ENCODE data around the gene SPESP1. TPM values are rescaled to one million over a fixed set of nuclear protein-coding genes. Genes with fewer than 3 reads are reported as not detected.

Gene SPESP1
- total RNA-seq, 4 donors from 2014 or later: 1.3 to 3.6 (median 1.6) TPM

DNA sequence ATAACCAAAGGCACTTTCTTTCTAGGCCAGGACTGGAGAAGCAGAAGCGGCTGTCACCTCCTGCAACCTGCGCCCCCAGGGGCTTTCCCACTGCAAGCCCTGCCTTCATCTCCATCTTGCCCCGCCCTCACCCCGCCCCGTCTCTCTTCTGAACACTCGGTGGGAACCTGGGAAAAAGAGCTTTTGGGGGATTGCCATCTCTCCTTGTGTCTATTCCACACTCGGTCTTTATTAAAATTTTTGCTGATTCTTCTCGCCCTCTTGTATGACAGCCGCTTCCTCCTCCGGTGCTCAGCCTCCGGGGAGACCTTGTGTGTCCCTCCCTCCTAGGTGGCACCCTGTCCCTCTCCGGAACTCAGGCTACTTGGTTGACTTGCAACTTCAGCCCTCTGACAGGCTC lies 41.9 kb upstream of the SPESP1 start:
- in situ Hi-C loops (cut with MboI; ENCODE audit: low sequenced_read_pairs in 4 of 4): no loop called here
- intact Hi-C loops (cut with DNase I; ENCODE audit: low total_unique reads): no loop called here
- no peaks in the 10 kb centered on the region for H3K36me3 ChIP-seq
- no peaks in the 10 kb centered on the region for H3K27me3 ChIP-seq
- H3K27ac ChIP-seq: no peak overlapping the region
- H3K4me1 ChIP-seq: no peaks in the 10 kb centered on the region
- H3K4me3 ChIP-seq: no peak overlapping the region
- ATAC-seq (no peak), DNase-seq (no peak)
- H3K9me3 ChIP-seq: no peaks in the 10 kb centered on the region
- TF ChIP-seq, protein P1, sequence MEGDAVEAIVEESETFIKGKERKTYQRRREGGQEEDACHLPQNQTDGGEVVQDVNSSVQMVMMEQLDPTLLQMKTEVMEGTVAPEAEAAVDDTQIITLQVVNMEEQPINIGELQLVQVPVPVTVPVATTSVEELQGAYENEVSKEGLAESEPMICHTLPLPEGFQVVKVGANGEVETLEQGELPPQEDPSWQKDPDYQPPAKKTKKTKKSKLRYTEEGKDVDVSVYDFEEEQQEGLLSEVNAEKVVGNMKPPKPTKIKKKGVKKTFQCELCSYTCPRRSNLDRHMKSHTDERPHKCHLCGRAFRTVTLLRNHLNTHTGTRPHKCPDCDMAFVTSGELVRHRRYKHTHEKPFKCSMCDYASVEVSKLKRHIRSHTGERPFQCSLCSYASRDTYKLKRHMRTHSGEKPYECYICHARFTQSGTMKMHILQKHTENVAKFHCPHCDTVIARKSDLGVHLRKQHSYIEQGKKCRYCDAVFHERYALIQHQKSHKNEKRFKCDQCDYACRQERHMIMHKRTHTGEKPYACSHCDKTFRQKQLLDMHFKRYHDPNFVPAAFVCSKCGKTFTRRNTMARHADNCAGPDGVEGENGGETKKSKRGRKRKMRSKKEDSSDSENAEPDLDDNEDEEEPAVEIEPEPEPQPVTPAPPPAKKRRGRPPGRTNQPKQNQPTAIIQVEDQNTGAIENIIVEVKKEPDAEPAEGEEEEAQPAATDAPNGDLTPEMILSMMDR (IDR thresholded peaks at IDR 0.05 in 4 of 5, conservative IDR thresholded peaks at IDR 0.05 in 1 of 5): no peak
- no peak for TF ChIP-seq POLR2A (IDR thresholded peaks at IDR 0.05)

DNA sequence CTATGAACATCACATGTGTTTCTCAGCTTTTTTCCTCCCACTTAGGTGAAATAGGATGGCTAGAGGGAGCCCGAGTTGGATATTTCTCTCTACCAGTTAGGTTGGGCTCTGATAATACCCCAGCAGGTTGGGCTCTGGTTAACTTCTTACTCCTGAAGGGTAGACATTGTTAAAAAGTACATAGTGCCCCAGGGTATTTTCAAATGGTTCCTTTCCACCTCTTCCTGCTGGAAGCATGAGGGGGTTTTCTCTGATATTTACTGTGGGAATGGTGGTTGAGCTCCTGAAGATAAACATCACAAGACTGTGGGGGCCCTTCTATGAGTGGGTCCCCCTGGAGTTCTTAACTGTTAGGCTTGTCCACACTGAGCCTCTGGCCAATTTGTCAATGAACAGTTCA lies 36.1 kb upstream of the SPESP1 start:
- in situ Hi-C loops (cut with MboI; ENCODE audit: low sequenced_read_pairs in 4 of 4): no loop called here
- no peak overlapping the region for H3K4me3 ChIP-seq
- intact Hi-C loops (cut with DNase I; ENCODE audit: low total_unique reads): no loop called here
- no peaks in the 10 kb centered on the region for H3K36me3 ChIP-seq
- TF ChIP-seq, protein P1 (IDR thresholded peaks at IDR 0.05 in 4 of 5, conservative IDR thresholded peaks at IDR 0.05 in 1 of 5): no peak
- no peak for TF ChIP-seq POLR2A (IDR thresholded peaks at IDR 0.05)
- peaks cover 0 to 6% (median 0%) of the 10 kb centered on the region in 3 donors for H3K27me3 ChIP-seq
- no peak overlapping the region for H3K27ac ChIP-seq
- H3K9me3 ChIP-seq: no peaks in the 10 kb centered on the region
- no peaks in the 10 kb centered on the region for H3K4me1 ChIP-seq
- DNase-seq (no peak), ATAC-seq (no peak)

DNA sequence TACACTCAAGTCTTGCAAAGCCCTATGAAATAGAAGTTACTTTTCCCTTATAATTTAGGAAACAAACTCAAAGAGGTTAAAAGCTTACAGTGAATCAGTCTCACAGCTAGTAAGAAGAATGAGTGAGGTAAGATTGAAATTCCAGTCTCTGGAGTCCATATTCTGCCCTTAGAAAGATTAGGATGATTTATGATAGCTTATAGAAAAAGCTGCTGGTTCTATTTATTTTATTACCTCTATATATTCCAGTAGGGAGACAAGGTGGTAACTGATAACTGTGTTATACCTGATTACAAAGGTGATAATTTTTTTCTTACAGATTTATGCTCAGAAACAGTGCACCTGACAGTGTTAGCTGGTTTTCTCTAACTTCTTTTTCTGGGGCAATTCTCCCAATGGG lies 34.1 kb upstream of the SPESP1 start:
- ATAC-seq: no peak
- in situ Hi-C loops (cut with MboI; ENCODE audit: low sequenced_read_pairs in 4 of 4): no loop called here

DNA sequence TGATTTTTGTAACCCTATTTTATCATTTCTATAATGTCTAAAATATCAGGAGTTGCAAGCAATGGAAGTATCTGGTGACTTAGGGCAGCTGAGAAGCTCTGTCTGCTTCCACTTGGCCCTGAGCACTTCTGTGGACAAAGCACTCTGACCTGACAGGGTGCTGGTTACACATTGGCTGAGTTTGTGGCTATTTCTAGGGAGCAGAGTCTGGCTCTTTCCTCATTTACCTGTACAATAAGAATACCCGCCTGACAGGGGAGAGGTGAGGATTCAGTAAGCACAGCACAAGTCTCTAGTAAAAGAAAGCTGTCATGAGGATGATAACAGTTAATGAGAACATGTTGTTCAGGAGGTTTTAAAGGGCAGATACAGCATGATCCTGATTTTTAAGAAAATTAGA lies 33.3 kb upstream of the SPESP1 start:
- Histone ChIP-seq H3K4me3 (no peak overlapping the region), H3K4me1 (no peaks in the 10 kb centered on the region), H3K9me3 (no peaks in the 10 kb centered on the region), H3K27me3 (peaks cover 0 to 6% (median 3%) of the 10 kb centered on the region in 3 donors), H3K27ac (no peak overlapping the region), H3K36me3 (no peaks in the 10 kb centered on the region)
- in situ Hi-C loops (cut with MboI; ENCODE audit: low sequenced_read_pairs in 4 of 4): no loop called here
- intact Hi-C loops (cut with DNase I; ENCODE audit: low total_unique reads): no loop called here
- ATAC-seq (no peak), DNase-seq (no peak)
- TF ChIP-seq, protein P1 (IDR thresholded peaks at IDR 0.05 in 4 of 5, conservative IDR thresholded peaks at IDR 0.05 in 1 of 5): no peak
- no peak for TF ChIP-seq POLR2A (IDR thresholded peaks at IDR 0.05)

More for the DNA sequence above, 34.1 kb upstream of the SPESP1 start:
- TF ChIP-seq, protein P1 (IDR thresholded peaks at IDR 0.05 in 4 of 5, conservative IDR thresholded peaks at IDR 0.05 in 1 of 5): no peak
- TF ChIP-seq POLR2A (IDR thresholded peaks at IDR 0.05): no peak
- Histone ChIP-seq H3K27ac (no peak overlapping the region), H3K4me1 (no peaks in the 10 kb centered on the region), H3K27me3 (peaks cover 0 to 6% (median 0%) of the 10 kb centered on the region in 3 donors), H3K4me3 (no peak overlapping the region), H3K36me3 (no peaks in the 10 kb centered on the region), H3K9me3 (no peaks in the 10 kb centered on the region)
- DNase-seq: no peak
- intact Hi-C loops (cut with DNase I; ENCODE audit: low total_unique reads): no loop called here

DNA sequence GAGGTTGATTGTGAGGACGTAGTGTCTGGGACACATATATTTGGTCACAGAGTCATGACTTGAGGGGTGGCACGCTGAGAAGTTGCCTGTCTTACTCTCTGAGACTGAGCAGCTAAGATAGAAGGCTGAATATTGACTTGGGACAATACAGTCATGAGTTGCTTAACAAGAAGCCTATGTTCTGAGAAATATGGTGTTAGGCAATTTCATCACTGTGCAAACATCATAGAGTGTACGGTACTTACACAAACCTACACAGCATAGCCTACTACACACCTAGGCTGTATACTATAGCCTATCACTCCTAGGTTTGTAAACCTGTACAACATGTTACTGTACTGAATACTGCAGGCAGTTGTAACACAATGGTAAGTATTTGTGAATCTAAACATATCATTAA lies 30.3 kb upstream of the SPESP1 start:
- intact Hi-C loops (cut with DNase I; ENCODE audit: low total_unique reads) (no loop called here), in situ Hi-C loops (cut with MboI; ENCODE audit: low sequenced_read_pairs in 4 of 4) (no loop called here)
- ATAC-seq (no peak), DNase-seq (no peak)
- no peak overlapping the region for H3K4me3 ChIP-seq
- H3K27ac ChIP-seq: no peak overlapping the region
- no peaks in the 10 kb centered on the region for H3K36me3 ChIP-seq
- no peaks in the 10 kb centered on the region for H3K4me1 ChIP-seq
- H3K9me3 ChIP-seq: no peaks in the 10 kb centered on the region
- TF ChIP-seq, protein P1 (IDR thresholded peaks at IDR 0.05 in 4 of 5, conservative IDR thresholded peaks at IDR 0.05 in 1 of 5): no peak
- no peak for TF ChIP-seq POLR2A (IDR thresholded peaks at IDR 0.05)
- H3K27me3 ChIP-seq: peaks cover 0 to 4% (median 2%) of the 10 kb centered on the region in 3 donors

Data from gastrocnemius medialis (tissue), 4 donors.